GM12878 (cell line): ENCODE results near the gene BIN1. TPM values are rescaled to one million over a fixed set of nuclear protein-coding genes. Genes with fewer than 3 reads are reported as not detected.

Source experiments
- ATAC-seq: fragments of 200-7000 bp; cut with Tn5 transposase; 3 replicates; pipeline ENCODE4 v1.9.1; 2020; ENCODE audit warnings: mild to moderate bottlenecking, moderate library complexity
- BruUV-seq: library from RNA; stranded (reverse); fragments of 400-500 nt; replicated peaks from 2 replicates; lab custom pipeline; 2021; lab: Mats Ljungman, UMichigan
- CTCF ChIA-PET: fragments of 300-600 bp; sonication (Branson Sonifier 250); formaldehyde crosslinking; extraction: SDS; loops from one replicate; lab custom pipeline; 2021; ENCODE audit warnings: inconsistent platforms; lab: Yijun Ruan, JAX
- POLR2A ChIA-PET: fragments of 350-600 bp; formaldehyde crosslinking; extraction: SDS; loops from one replicate; lab custom pipeline; 2021; ENCODE audit warnings: inconsistent platforms; lab: Charles Lee
- RAD21 ChIA-PET: fragments of 300-600 bp; sonication (Branson Sonifier 250); formaldehyde crosslinking; loops from one replicate; lab custom pipeline; 2023; ENCODE audit warnings: antibody characterized with exemption; ENCODE audit not compliant: unreplicated experiment; lab: Charles Lee
- SMC1A ChIA-PET: fragments of 300-600 bp; sonication (Branson Sonifier 250); formaldehyde crosslinking; loops from one replicate; lab custom pipeline; 2023; ENCODE audit not compliant: unreplicated experiment, uncharacterized antibody; lab: Charles Lee
- DNase-seq: peaks from one replicate; pipeline ENCODE4 v3.0.0-alpha.2; 2011; ENCODE audit warnings: low read depth, low spot score
- FAIRE-seq: peaks from 3 replicates; lab custom pipeline; 2011; peaks lifted over from hg19 to GRCh38; lab: Jason Lieb, UNC
- H2AFZ ChIP-seq: 2 replicates; pipeline ENCODE4 v1.6.0; 2011; ENCODE audit warnings: low read depth, low read length, control low read depth; ENCODE audit not compliant: control insufficient read depth
- H3K27ac ChIP-seq: 2 replicates; pipeline ENCODE4 v1.5.1; 2011; ENCODE audit warnings: control low read depth; ENCODE audit not compliant: control insufficient read depth, insufficient read depth
- H3K27me3 ChIP-seq, 2 experiments: replicated peaks in 1 of 2; 2 replicates each; pipeline versions ENCODE4 v1.6.0 to v1.6.1; 2011; ENCODE audit warnings: low read length in 1 of 2; ENCODE audit not compliant: control insufficient read depth in 2 of 2, insufficient read depth in 2 of 2
- H3K36me3 ChIP-seq, 2 experiments: 2 replicates each; pipeline ENCODE4 v1.5.1; 2011; ENCODE audit warnings: low read length in 1 of 2; ENCODE audit not compliant: control insufficient read depth in 2 of 2, insufficient read depth in 2 of 2
- H3K4me1 ChIP-seq: 2 replicates; pipeline ENCODE4 v1.6.1; 2011; ENCODE audit warnings: mild to moderate bottlenecking, low read length, moderate library complexity, mixed read lengths; ENCODE audit not compliant: control insufficient read depth, insufficient read depth
- H3K4me2 ChIP-seq: 2 replicates; pipeline ENCODE4 v1.6.0; 2011; ENCODE audit warnings: control low read depth; ENCODE audit not compliant: control insufficient read depth, insufficient read depth
- H3K4me3 ChIP-seq: fragments of 200-600 bp; sonication (generic); 2 replicates; pipeline ENCODE4 v1.5.1; 2016
- H3K79me2 ChIP-seq: 2 replicates; pipeline ENCODE4 v1.6.0; 2011; ENCODE audit warnings: low read length; ENCODE audit not compliant: control insufficient read depth, insufficient read depth
- H3K9ac ChIP-seq: 2 replicates; pipeline ENCODE4 v1.8.0; 2011; ENCODE audit warnings: low read length, control low read depth, mixed read lengths; ENCODE audit not compliant: control insufficient read depth, insufficient read depth
- H3K9me3 ChIP-seq: replicated peaks from 3 replicates; pipeline ENCODE4 v1.5.1; 2011; ENCODE audit warnings: mild to moderate bottlenecking, low read length; ENCODE audit not compliant: control insufficient read depth, insufficient read depth
- H4K20me1 ChIP-seq: 2 replicates; pipeline ENCODE4 v1.6.0; 2011; ENCODE audit not compliant: control insufficient read depth, insufficient read depth
- ASH2L ChIP-seq: fragments of 300-600, 200-600 bp; sonication (generic); IDR thresholded peaks from 2 replicates; pipeline ENCODE4 v1.6.1; 2017; ENCODE audit warnings: low read depth, mild to moderate bottlenecking, borderline replicate concordance
- DPF2 ChIP-seq: fragments of 450-650 bp; IDR thresholded peaks from 2 replicates; pipeline ENCODE4 v1.6.1; 2017; ENCODE audit warnings: mild to moderate bottlenecking
- KDM1A ChIP-seq: fragments of 200-600 bp; sonication (generic); IDR thresholded peaks from 2 replicates; pipeline ENCODE4 v1.6.1; 2016; ENCODE audit warnings: borderline replicate concordance
- MEF2B ChIP-seq: fragments of 450-650 bp; IDR thresholded peaks from 2 replicates; pipeline ENCODE4 v1.6.1; 2018; ENCODE audit warnings: mild to moderate bottlenecking, moderate library complexity; ENCODE audit not compliant: partially characterized antibody, poor library complexity, severe bottlenecking
- NFYA ChIP-seq: IDR thresholded peaks from 2 replicates; pipeline ENCODE4 v1.6.1; 2011; ENCODE audit warnings: low read depth, mild to moderate bottlenecking, low read length, improper control_type of control experiment, borderline replicate concordance
- NRF1 ChIP-seq: conservative IDR thresholded peaks from 2 replicates; pipeline ENCODE4 v1.6.1; 2011; ENCODE audit warnings: mild to moderate bottlenecking, low read depth, low read length, improper control_type of control experiment
- PAX8 ChIP-seq: fragments of 450-650 bp; IDR thresholded peaks from 2 replicates; pipeline ENCODE4 v1.6.1; 2017; ENCODE audit warnings: mild to moderate bottlenecking, moderate library complexity
- POU2F2 ChIP-seq: IDR thresholded peaks from 3 replicates; pipeline ENCODE4 v1.6.1; 2011; ENCODE audit warnings: low read depth, mild to moderate bottlenecking, low read length, borderline replicate concordance
- SP1 ChIP-seq: IDR thresholded peaks from one replicate; pipeline ENCODE4 v1.6.1; 2011; ENCODE audit warnings: low read depth, low read length
- STAT1 ChIP-seq: fragments of 450-650 bp; conservative IDR thresholded peaks from 2 replicates; pipeline ENCODE4 v1.6.1; 2014; ENCODE audit warnings: antibody characterized with exemption, mild to moderate bottlenecking
- TARDBP ChIP-seq: IDR thresholded peaks from 2 replicates; pipeline ENCODE4 v1.6.1; 2016; ENCODE audit warnings: borderline replicate concordance
- WGBS: methylation state at CpG from one replicate; pipeline ENCODE4 v1.1.6; 2016; ENCODE audit warnings: low lambda C conversion rate; ENCODE audit not compliant: insufficient replicate concordance, insufficient coverage; ENCODE audit errors: missing lambda C conversion rate; 5-methylcytosine and 5-hydroxymethylcytosine counted together
- in situ Hi-C: fragments of 300-500 bp; cut with MboI; formaldehyde crosslinking; loops from 9 replicates; pipeline ENCODE4 v1.14.3; 2018; ENCODE audit warnings: mixed read lengths
- intact Hi-C: fragments of 100-400 bp; cut with micrococcal nuclease; formaldehyde crosslinking; loops from one replicate; pipeline ENCODE4 v1.14.2; 2022; ENCODE audit not compliant: unreplicated experiment
- polyA plus RNA-seq, 11 experiments: library from polyadenylated mRNA; depleted of rRNA in 4 of 11; unstranded in 6 of 11; stranded (reverse) in 5 of 11; fragments of >200 nt; fragmentation: Nextera tagmentation in 4 of 11; fragmentation: Illumina TruSeq in 1 of 11; extraction: Ambion mirVana in 4 of 11; extraction: Trizol in 1 of 11; gene quantifications; 1 replicate in 1 of 11; 2 replicates in 10 of 11; pipeline versions ENCODE4 v1.2.1 to v1.2.3, GENCODE V29; 2011 to 2016; ENCODE audit warnings: inconsistent platforms in 2 of 11, missing spikeins in 2 of 11, low read depth in 1 of 11
- total RNA-seq, 4 experiments: library from RNA; depleted of rRNA in 3 of 4; stranded (reverse); fragments of >200 nt in 3 of 4; fragmentation: Illumina TruSeq in 1 of 4; extraction: Trizol in 1 of 4; gene quantifications; 2 replicates each; pipeline versions ENCODE4 v1.2.1 to v1.2.3, GENCODE V29; 2013 to 2021
- TF ChIP-seq, protein P1 (sequence below): IDR thresholded peaks from 2 replicates; pipeline ENCODE4 v1.6.1; 2011; ENCODE audit warnings: mild to moderate bottlenecking, low read depth, low read length, moderate library complexity; ENCODE audit not compliant: insufficient replicate concordance
- TF ChIP-seq, protein P2 (sequence below): IDR thresholded peaks from 2 replicates; pipeline ENCODE4 v1.6.1; 2012; ENCODE audit warnings: low read depth, low read length, improper control_type of control experiment
- TF ChIP-seq, protein P3 (sequence below): fragments of 450-650 bp; IDR thresholded peaks from 2 replicates; pipeline ENCODE4 v1.6.1; 2018; ENCODE audit warnings: borderline replicate concordance, mild to moderate bottlenecking; ENCODE audit not compliant: partially characterized antibody

Gene BIN1
- total and polyA plus RNA-seq, 10 of the 15 experiments (the other 5 are each of a cell fraction or from before 2014, with no cell fraction given) = 0.32 to 21.3 (median 11.2) TPM

DNA sequence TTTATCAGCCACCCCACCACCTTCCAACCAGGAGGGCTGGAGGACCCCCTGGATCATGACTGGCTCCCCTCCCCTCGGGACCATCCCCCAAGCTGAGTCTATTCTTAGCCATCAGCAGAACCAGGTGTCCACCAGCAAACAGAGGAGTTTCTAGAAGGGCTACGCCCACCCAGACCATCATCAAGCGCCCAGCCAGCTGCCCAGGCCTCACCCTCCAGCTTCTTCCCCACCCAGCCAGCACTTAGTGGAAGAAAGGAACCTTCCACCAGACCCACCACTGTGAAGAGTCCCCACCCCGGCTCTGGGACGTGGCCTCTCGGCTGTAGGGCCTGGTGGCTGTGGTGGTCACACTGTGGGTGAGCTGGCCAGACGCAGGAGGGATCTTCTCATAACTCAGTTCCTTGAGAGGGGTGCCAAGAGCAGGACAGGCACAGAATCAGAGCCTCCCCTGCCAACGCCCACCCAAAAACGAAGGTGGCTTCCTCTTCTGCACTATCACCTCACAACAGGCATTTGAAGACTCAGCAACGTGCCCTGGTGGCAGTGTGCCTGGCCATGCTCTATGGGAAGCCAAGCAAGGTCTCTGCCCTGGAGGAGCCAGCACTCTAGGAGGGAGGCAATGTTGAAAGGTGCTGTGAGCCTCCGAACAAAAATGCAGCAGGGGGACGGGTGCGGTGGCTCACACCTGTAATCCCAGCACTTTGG lies 19.0 kb downstream of the BIN1 start:
- ATAC-seq (no peak), FAIRE-seq (no peak), DNase-seq (no peak)
- no peaks in the 10 kb centered on the region for H3K9me3 ChIP-seq
- intact Hi-C loops = loop anchor here (10.0 kb wide), 1 partner anchor 207 kb away; the partner anchor contains the start of gene ERCC3
- no peak overlapping the region for H3K4me3 ChIP-seq
- ChIA-PET CTCF (interaction anchor here (0.7 kb wide), 1 partner anchor 23 kb away, joined by 3 read pairs; no protein-coding TSS in a partner anchor), SMC1A (interaction anchor here (3.0 kb wide), 1 partner anchor 12 kb away, joined by 18 read pairs; no protein-coding TSS in a partner anchor), RAD21 (interaction anchor here (0.5 to 1.7 kb wide), 2 partner anchors 20 to 83 kb away, joined by 6 to 7 read pairs; no protein-coding TSS in a partner anchor), POLR2A (interaction anchor here (0.6 kb wide), 1 partner anchor 185 kb away, joined by 3 read pairs; no protein-coding TSS in a partner anchor)
- H3K4me1 ChIP-seq = peaks cover 34% of the 10 kb centered on the region
- no peaks in the 10 kb centered on the region for H3K27me3 ChIP-seq
- H3K27ac ChIP-seq = no peak overlapping the region
- TF ChIP-seq, protein P1, sequence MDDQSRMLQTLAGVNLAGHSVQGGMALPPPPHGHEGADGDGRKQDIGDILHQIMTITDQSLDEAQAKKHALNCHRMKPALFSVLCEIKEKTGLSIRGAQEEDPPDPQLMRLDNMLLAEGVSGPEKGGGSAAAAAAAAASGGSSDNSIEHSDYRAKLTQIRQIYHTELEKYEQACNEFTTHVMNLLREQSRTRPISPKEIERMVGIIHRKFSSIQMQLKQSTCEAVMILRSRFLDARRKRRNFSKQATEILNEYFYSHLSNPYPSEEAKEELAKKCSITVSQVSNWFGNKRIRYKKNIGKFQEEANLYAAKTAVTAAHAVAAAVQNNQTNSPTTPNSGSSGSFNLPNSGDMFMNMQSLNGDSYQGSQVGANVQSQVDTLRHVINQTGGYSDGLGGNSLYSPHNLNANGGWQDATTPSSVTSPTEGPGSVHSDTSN = no peak
- TF ChIP-seq NRF1 = no peak
- no peak for TF ChIP-seq MEF2B
- TF ChIP-seq, protein P2, sequence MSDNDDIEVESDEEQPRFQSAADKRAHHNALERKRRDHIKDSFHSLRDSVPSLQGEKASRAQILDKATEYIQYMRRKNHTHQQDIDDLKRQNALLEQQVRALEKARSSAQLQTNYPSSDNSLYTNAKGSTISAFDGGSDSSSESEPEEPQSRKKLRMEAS = no peak
- TF ChIP-seq STAT1 = no peak
- TF ChIP-seq NFYA = no peak
- no peak for TF ChIP-seq POU2F2
- TF ChIP-seq, protein P3, sequence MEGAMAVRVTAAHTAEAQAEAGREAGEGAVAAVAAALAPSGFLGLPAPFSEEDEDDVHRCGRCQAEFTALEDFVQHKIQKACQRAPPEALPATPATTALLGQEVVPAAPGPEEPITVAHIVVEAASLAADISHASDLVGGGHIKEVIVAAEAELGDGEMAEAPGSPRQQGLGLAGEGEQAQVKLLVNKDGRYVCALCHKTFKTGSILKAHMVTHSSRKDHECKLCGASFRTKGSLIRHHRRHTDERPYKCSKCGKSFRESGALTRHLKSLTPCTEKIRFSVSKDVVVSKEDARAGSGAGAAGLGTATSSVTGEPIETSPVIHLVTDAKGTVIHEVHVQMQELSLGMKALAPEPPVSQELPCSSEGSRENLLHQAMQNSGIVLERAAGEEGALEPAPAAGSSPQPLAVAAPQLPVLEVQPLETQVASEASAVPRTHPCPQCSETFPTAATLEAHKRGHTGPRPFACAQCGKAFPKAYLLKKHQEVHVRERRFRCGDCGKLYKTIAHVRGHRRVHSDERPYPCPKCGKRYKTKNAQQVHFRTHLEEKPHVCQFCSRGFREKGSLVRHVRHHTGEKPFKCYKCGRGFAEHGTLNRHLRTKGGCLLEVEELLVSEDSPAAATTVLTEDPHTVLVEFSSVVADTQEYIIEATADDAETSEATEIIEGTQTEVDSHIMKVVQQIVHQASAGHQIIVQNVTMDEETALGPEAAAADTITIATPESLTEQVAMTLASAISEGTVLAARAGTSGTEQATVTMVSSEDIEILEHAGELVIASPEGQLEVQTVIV = no peak
- TF ChIP-seq DPF2 = no peak
- no peak for TF ChIP-seq ASH2L
- TF ChIP-seq KDM1A = no peak
- TF ChIP-seq TARDBP = no peak
- no peak for TF ChIP-seq SP1
- TF ChIP-seq PAX8 = no peak
- H2AFZ ChIP-seq = no peak overlapping the region
- in situ Hi-C loops = no loop called here
- no peak overlapping the region for H3K4me2 ChIP-seq
- BruUV-seq = no TSS peak
- no peak overlapping the region for H3K9ac ChIP-seq
- no peaks in the 10 kb centered on the region for H4K20me1 ChIP-seq
- H3K36me3 ChIP-seq = no peaks in the 10 kb centered on the region
- WGBS = 57% methylated on average over 13 of the region's 13 CpGs
- H3K79me2 ChIP-seq = no peaks in the 10 kb centered on the region
